Left lung (tissue), 10 donors: Measurements from ENCODE around the gene GNPDA2. TPM values are rescaled to one million over a fixed set of nuclear protein-coding genes. Genes with fewer than 3 reads are reported as not detected.

Experiments
- ATAC-seq: fragments of 200-7000 bp; cut with Tn5 transposase; one replicate; pipeline ENCODE4 v1.9.1; 2020; ENCODE audit warnings: moderate library complexity
- DNase-seq, 4 donors: peaks; one replicate each; pipeline ENCODE4 v3.0.0-alpha.2; 2013 to 2020
- H3K27ac ChIP-seq, 2 donors: fragments of 200-600 bp; sonication (generic) in 1 of 2; one replicate each; pipeline versions ENCODE4 v1.5.0 to v1.8.0; 2020 to 2021
- H3K27me3 ChIP-seq, 2 donors: fragments of 200-600 bp; sonication (generic) in 1 of 2; one replicate each; pipeline versions ENCODE4 v1.5.0 to v1.8.0; 2020 to 2021
- H3K36me3 ChIP-seq, 2 donors: fragments of 200-600 bp; sonication (generic) in 1 of 2; one replicate each; pipeline versions ENCODE4 v1.5.0 to v1.8.0; 2020 to 2021
- H3K4me1 ChIP-seq, 2 donors: fragments of 200-600 bp; one replicate each; pipeline ENCODE4 v1.8.0; 2021
- H3K4me3 ChIP-seq, 2 donors: fragments of 200-600 bp; sonication (generic) in 1 of 2; one replicate each; pipeline versions ENCODE4 v1.5.0 to v1.8.0; 2020 to 2021; ENCODE audit warnings: mild to moderate bottlenecking in 1 of 2
- H3K9me3 ChIP-seq, 2 donors: fragments of 200-600 bp; sonication (generic) in 1 of 2; one replicate each; pipeline versions ENCODE4 v1.5.0 to v1.8.0; 2020 to 2021
- CTCF ChIP-seq, 2 donors: fragments of 200-600 bp; sonication (generic) in 1 of 2; IDR thresholded peaks; one replicate each; pipeline versions ENCODE4 v1.5.0 to v1.8.0; 2021; ENCODE audit warnings: antibody characterized with exemption in 2 of 2
- intact Hi-C, 2 donors: fragments of 100-400 bp; cut with DNase I; formaldehyde crosslinking; loops; one replicate each; pipeline versions ENCODE4 v1.11.2 to v1.14.2; 2022
- polyA plus RNA-seq, 6 donors: library from polyadenylated mRNA; unstranded; fragments of 120-200 nt; gene quantifications; one replicate each; pipeline ENCODE4 v1.2.1, GENCODE V29; 2013; ENCODE audit not compliant: insufficient read length in 6 of 6
- total RNA-seq, 2 donors: library from RNA; stranded (reverse); fragmentation: NEBNext Ultra II Directional; extraction: Animal tissue kit (Norgen Biotek cat#: 25700); gene quantifications; one replicate each; pipeline ENCODE4 v1.2.1, GENCODE V29; 2021
- donor health status: DM: no; HTN: yes; CAD: no.
- donor health status: DM: no; HTN: no; CAD: no.

GNPDA2 gene
- total and polyA plus RNA-seq, 8 donors: 12.1 to 34.9 (median 28.7) TPM

DNA sequence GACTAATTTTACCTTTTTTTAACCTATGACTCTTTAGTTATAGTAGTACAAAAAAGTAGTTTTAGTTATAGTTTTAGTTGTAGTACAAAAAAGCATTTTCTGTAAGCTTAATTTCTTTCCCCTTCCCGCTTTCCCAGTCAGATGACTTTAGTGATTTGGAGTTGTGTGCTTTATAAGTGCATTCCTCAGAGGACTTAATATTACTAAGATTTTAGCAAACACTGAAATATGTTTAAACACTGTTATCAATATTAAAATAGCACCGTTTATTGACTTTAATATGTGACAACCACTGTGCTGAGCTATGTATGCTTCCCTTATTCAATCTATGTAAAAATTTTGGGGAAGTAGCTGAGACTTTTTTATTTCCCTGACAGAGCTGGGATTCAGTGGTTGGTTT, 25.3 kb downstream of the GNPDA2 start:
- ATAC-seq: peak; percentile 61
- no peaks in the 10 kb centered on the region for H3K27me3 ChIP-seq
- H3K4me3 ChIP-seq: no peak overlapping the region
- intact Hi-C loops: no loop called here
- H3K4me1 ChIP-seq: no peaks in the 10 kb centered on the region
- H3K36me3 ChIP-seq: peaks cover 0 to 87% of the 10 kb centered on the region in 2 donors
- DNase-seq: no peak
- H3K27ac ChIP-seq: no peak overlapping the region
- no peak for TF ChIP-seq CTCF (IDR thresholded peaks at IDR 0.05)
- no peaks in the 10 kb centered on the region for H3K9me3 ChIP-seq

- no peak for TF ChIP-seq CTCF (IDR thresholded peaks at IDR 0.05)
- no peaks in the 10 kb centered on the region for H3K4me1 ChIP-seq
- intact Hi-C loops: no loop called here
- H3K4me3 ChIP-seq: no peak overlapping the region
- peak; percentile 60 for ATAC-seq
- H3K9me3 ChIP-seq: no peaks in the 10 kb centered on the region
- peaks cover 0 to 87% of the 10 kb centered on the region in 2 donors for H3K36me3 ChIP-seq
- no peak overlapping the region for H3K27ac ChIP-seq
- no peak for DNase-seq
- H3K27me3 ChIP-seq: no peaks in the 10 kb centered on the region
These were observed 25.9 kb downstream of the GNPDA2 start for GRCh38 chr4:44700427-44700826.

- H3K4me1 ChIP-seq: peaks cover 2 to 14% of the 10 kb centered on the region in 2 donors
- intact Hi-C loops: no loop called here
- no peak overlapping the region for H3K27ac ChIP-seq
- TF ChIP-seq CTCF (IDR thresholded peaks at IDR 0.05): no peak
- no peaks in the 10 kb centered on the region for H3K27me3 ChIP-seq
- DNase-seq (no peak), ATAC-seq (no peak)
- H3K36me3 ChIP-seq: peaks cover 0 to 74% of the 10 kb centered on the region in 2 donors
- no peak overlapping the region for H3K4me3 ChIP-seq
- no peaks in the 10 kb centered on the region for H3K9me3 ChIP-seq
These were observed 41.7 kb downstream of the GNPDA2 start for GRCh38 chr4:44684648-44685047.

- peak overlapping the region; percentile 73 to 91 for H3K4me3 ChIP-seq
- intact Hi-C loops: no loop called here
- DNase-seq: no peak
- H3K27me3 ChIP-seq: no peaks in the 10 kb centered on the region
- H3K27ac ChIP-seq: peak overlapping the region in 1 of 2 donors; percentile 86
- peaks cover 10 to 21% of the 10 kb centered on the region in 2 donors for H3K4me1 ChIP-seq
- ATAC-seq: peak; percentile 5
- H3K36me3 ChIP-seq: peaks cover 0 to 22% of the 10 kb centered on the region in 2 donors
- no peaks in the 10 kb centered on the region for H3K9me3 ChIP-seq
- no peak for TF ChIP-seq CTCF (IDR thresholded peaks at IDR 0.05)
These were observed 47.3 kb downstream of the GNPDA2 start for GRCh38 chr4:44679060-44679459.

DNA sequence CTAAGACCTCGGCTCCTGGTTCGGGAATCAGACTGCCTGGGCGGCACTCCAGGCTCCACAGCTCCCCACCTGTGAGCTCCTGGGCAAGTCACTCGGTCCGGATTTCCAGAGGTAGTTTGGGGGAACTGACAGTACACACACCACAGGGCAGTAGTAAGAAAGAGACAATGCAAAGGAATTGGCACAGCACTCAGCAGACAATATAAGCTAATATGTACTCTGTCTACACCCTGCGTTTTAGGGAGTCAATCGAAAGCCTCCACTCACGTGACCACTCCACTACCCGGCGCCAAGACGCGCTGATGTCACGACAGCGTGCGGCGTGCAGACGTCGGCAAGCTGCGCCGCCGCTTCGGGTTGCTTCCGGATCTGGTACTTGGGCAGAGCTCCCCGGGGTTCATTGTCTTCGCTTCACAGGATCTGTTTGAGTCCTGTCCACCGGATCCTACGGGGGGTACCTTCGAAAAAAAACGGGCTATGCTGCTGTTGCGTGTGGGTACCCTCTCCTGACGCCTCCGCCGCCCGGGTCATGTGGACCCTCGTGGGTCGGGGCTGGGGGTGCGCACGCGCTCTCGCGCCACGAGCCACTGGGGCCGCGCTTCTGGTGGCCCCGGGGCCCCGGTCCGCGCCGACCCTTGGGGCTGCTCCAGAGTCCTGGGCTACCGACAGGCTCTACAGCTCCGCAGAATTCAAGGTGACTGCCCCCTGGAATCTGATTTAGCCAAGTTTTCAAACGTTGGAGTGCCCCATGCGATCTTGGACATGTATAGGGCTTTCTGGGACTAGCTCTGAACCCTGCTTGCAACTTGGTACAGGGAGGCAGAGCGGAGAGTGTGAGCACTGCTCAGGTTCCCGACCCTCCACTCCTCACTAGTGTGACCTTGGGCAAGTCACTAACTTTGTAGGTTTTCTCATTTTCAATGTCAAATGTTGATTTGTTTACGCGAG, 48.0 kb downstream of the GNPDA2 start, which contains the start of gene GUF1:
Gene GUF1, plus strand, starts transcription at position 327 of the 948 bp plus-strand sequence. Its CDS starts 203 bp downstream, at position 530.
- intact Hi-C loops: no loop called here
- peaks cover 10 to 21% of the 10 kb centered on the region in 2 donors for H3K4me1 ChIP-seq
- no peaks in the 10 kb centered on the region for H3K9me3 ChIP-seq
- peak; percentile 90 to 96 (median 94) for DNase-seq
- peak; percentile 97 for ATAC-seq
- H3K27me3 ChIP-seq: no peaks in the 10 kb centered on the region
- H3K36me3 ChIP-seq: peaks cover 0 to 16% of the 10 kb centered on the region in 2 donors
- H3K4me3 ChIP-seq: peak within 1 kb of the TSS; percentile 73 to 91
- no peak for TF ChIP-seq CTCF (IDR thresholded peaks at IDR 0.05)
- peak within 1 kb of the TSS; percentile 86 to 90 for H3K27ac ChIP-seq
